ENCODE data around the gene ELMO1.

Gene ELMO1

DNA sequence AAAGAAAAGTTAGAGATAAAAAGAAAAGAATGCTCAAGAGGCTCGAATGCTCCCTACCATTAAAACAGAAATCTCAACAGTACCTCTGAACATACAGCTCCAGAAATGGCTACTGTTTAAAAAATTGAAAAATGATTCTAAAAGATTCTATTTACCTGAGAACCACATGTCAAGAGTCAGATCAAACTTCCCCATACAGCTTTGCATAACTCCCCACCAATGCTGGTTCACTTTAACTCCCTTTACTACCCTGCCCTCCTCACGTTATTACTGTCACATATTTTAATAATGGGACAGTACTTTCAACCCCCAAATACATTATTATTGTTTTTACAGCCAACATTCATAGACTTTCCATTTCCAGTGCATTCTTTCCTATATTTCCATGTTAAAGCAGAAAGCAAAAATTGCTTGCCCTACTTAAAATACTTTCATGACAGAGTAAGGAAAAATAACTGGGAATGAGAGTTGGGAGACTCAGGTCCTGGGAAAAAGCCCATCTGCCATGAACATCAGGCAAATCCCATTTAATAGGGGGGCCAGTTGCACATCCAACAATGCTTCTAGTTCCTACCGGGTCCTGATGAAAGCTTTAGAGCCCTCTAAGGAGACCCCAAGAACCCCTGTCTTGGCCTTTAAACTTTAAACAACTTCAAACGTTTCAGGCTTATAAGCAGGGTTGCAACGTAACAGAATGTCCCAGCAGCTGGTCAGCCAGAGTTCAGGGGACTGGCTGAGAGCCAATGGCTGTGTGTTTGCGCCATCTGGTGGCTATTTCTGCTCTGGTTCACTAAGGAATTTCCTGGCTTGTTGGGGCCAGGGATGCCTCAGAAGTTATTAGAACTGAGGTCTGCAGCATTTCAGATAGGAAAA is 247.4 kb downstream of the ELMO1 start:
- no peak overlapping the region for H3K4me3 ChIP-seq (ENCODE audit: low read depth in 1 of 2, low read length in 2 of 2)
- no peaks in the 10 kb centered on the region for H3K79me2 ChIP-seq (ENCODE audit: insufficient read depth, low read length)
- no peaks in the 10 kb centered on the region for H3K9me3 ChIP-seq (ENCODE audit: insufficient read depth, low read length, severe bottlenecking)
- TF ChIP-seq EZH2 (IDR thresholded peaks at IDR 0.05; ENCODE audit: borderline replicate concordance, low read depth, low read length, severe bottlenecking) = no peak
- TF ChIP-seq, protein P1, sequence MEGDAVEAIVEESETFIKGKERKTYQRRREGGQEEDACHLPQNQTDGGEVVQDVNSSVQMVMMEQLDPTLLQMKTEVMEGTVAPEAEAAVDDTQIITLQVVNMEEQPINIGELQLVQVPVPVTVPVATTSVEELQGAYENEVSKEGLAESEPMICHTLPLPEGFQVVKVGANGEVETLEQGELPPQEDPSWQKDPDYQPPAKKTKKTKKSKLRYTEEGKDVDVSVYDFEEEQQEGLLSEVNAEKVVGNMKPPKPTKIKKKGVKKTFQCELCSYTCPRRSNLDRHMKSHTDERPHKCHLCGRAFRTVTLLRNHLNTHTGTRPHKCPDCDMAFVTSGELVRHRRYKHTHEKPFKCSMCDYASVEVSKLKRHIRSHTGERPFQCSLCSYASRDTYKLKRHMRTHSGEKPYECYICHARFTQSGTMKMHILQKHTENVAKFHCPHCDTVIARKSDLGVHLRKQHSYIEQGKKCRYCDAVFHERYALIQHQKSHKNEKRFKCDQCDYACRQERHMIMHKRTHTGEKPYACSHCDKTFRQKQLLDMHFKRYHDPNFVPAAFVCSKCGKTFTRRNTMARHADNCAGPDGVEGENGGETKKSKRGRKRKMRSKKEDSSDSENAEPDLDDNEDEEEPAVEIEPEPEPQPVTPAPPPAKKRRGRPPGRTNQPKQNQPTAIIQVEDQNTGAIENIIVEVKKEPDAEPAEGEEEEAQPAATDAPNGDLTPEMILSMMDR (IDR thresholded peaks at IDR 0.05; ENCODE audit: borderline replicate concordance, extremely low read depth, low read length, poor library complexity, severe bottlenecking) = peak; percentile 82
- H3K27me3 ChIP-seq (ENCODE audit: insufficient read depth, low read length, poor library complexity) = no peaks in the 10 kb centered on the region
- peaks cover 18% of the 10 kb centered on the region; the same call in 1 of the 2 replicates for H3K36me3 ChIP-seq (ENCODE audit: insufficient read depth, low read length)
- no peaks in the 10 kb centered on the region for H3K4me1 ChIP-seq (ENCODE audit: insufficient read depth, low read length)
- DNase-seq (peak; percentile 52), ATAC-seq (ENCODE audit: insufficient read depth, low read depth) (peak; percentile 59)
- H3K9ac ChIP-seq (ENCODE audit: low read depth, low read length) = no peak overlapping the region
- peaks cover 3% of the 10 kb centered on the region; the same call in 1 of the 2 replicates for H4K20me1 ChIP-seq (ENCODE audit: insufficient read depth, low read length)
- no peak overlapping the region for H3K4me2 ChIP-seq (ENCODE audit: insufficient read depth, low read length)
- H3K27ac ChIP-seq (ENCODE audit: low read length) = no peak overlapping the region
- no peak overlapping the region for H2AFZ ChIP-seq (ENCODE audit: low read depth, low read length)

DNA sequence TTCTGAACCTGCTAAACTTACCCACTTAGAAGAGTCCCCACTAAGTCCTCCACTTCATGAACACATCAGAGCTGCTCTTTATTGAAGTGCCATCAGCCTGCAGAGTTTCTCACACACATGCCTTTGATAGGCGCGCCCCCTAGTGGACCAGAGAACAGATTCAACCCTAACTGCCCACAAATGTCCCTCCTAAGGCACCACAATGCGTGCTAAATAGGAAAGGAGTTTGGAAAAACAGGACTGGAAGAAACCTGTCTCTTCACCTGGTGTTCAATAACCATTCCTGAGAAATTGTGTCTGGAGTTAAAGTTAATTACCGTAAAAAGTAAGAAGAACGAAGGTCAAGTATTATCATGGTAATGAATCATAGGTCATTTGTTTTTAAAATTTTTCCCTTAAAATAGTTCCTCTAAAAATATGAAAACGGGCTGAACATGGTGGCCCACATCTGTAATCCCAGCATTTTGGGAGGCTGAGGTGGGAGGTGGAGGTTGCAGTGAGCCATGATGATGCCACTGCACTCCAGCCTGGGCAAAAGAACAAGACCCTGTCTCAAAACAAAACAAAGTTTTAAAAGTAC is 249.7 kb downstream of the ELMO1 start:
- Histone ChIP-seq H3K36me3 (ENCODE audit: insufficient read depth, low read length) (peaks cover 14% of the 10 kb centered on the region; the same call in 1 of the 2 replicates), H3K4me2 (ENCODE audit: insufficient read depth, low read length) (no peak overlapping the region), H4K20me1 (ENCODE audit: insufficient read depth, low read length) (peaks cover 3% of the 10 kb centered on the region; the same call in 1 of the 2 replicates), H3K9me3 (ENCODE audit: insufficient read depth, low read length, severe bottlenecking) (no peaks in the 10 kb centered on the region), H3K9ac (ENCODE audit: low read depth, low read length) (no peak overlapping the region), H3K79me2 (ENCODE audit: insufficient read depth, low read length) (no peaks in the 10 kb centered on the region), H3K4me3 (ENCODE audit: low read depth in 1 of 2, low read length in 2 of 2) (no peak overlapping the region), H3K27me3 (ENCODE audit: insufficient read depth, low read length, poor library complexity) (no peaks in the 10 kb centered on the region), H2AFZ (ENCODE audit: low read depth, low read length) (no peak overlapping the region), H3K4me1 (ENCODE audit: insufficient read depth, low read length) (no peaks in the 10 kb centered on the region), H3K27ac (ENCODE audit: low read length) (no peak overlapping the region)
- ATAC-seq (ENCODE audit: insufficient read depth, low read depth) = peak; percentile 98
- no peak for TF ChIP-seq EZH2 (IDR thresholded peaks at IDR 0.05; ENCODE audit: borderline replicate concordance, low read depth, low read length, severe bottlenecking)
- TF ChIP-seq, protein P1 (IDR thresholded peaks at IDR 0.05; ENCODE audit: borderline replicate concordance, extremely low read depth, low read length, poor library complexity, severe bottlenecking) = peak; percentile 91
- DNase-seq = peak; percentile 76

DNA sequence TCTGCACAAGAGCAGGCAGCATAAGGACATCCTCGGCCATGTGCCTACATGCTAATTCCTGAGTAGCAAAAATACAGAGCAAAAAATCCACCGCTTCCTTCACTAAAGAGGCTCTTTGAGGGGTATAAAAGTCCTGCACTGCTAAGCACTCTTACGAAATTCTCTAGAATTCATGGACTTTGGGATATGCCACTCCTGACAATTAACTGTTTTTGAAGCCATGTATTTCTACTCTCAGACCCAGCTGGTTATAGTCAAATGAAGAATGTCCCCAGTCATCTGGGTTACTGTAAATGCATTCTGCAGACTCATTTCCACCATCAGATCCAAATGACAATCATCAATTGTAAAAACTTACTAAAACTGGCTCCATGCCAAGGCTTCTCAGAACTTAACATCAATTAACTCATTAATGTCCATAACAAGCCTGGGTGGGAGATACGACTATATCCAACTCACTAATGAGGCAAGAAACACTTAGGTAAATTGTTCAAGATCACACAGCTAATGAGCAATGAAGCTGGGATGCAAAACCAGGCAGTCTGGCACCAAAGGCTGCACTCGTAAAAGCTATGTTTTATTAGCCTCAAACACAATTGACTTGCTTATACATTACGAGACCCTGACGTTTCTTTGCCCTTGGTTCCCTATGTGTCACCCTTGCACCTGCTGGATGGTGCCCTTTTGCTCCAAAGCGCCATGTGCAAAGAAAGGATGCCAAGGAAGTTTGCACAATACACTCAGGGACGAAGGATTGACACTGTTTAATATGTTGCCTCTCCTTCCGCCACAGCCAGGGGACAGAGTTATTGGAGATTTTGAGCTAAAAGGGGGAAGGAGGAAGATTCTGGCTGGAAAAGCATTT is 250.4 kb downstream of the ELMO1 start:
- H3K27me3 ChIP-seq (ENCODE audit: insufficient read depth, low read length, poor library complexity) = no peaks in the 10 kb centered on the region
- no peak for TF ChIP-seq EZH2 (IDR thresholded peaks at IDR 0.05; ENCODE audit: borderline replicate concordance, low read depth, low read length, severe bottlenecking)
- TF ChIP-seq, protein P1 (IDR thresholded peaks at IDR 0.05; ENCODE audit: borderline replicate concordance, extremely low read depth, low read length, poor library complexity, severe bottlenecking) = no peak
- H3K79me2 ChIP-seq (ENCODE audit: insufficient read depth, low read length) = no peaks in the 10 kb centered on the region
- peaks cover 3% of the 10 kb centered on the region; the same call in 1 of the 2 replicates for H4K20me1 ChIP-seq (ENCODE audit: insufficient read depth, low read length)
- H3K27ac ChIP-seq (ENCODE audit: low read length) = no peak overlapping the region
- no peaks in the 10 kb centered on the region for H3K4me1 ChIP-seq (ENCODE audit: insufficient read depth, low read length)
- ATAC-seq (ENCODE audit: insufficient read depth, low read depth) = no peak
- DNase-seq = no peak
- no peak overlapping the region for H3K9ac ChIP-seq (ENCODE audit: low read depth, low read length)
- H2AFZ ChIP-seq (ENCODE audit: low read depth, low read length) = no peak overlapping the region
- no peaks in the 10 kb centered on the region for H3K9me3 ChIP-seq (ENCODE audit: insufficient read depth, low read length, severe bottlenecking)
- H3K4me3 ChIP-seq (ENCODE audit: low read depth in 1 of 2, low read length in 2 of 2) = no peak overlapping the region
- no peak overlapping the region for H3K4me2 ChIP-seq (ENCODE audit: insufficient read depth, low read length)
- H3K36me3 ChIP-seq (ENCODE audit: insufficient read depth, low read length) = peaks cover 14% of the 10 kb centered on the region; the same call in 1 of the 2 replicates

Measured in DND-41 (cell line).